K562 (cell line): ENCODE data around the gene PPP1R15A. TPM values are rescaled to one million over a fixed set of nuclear protein-coding genes. Genes with fewer than 3 reads are reported as not detected.
A peak's percentile ranks its signal among the peaks of the same experiment; 100 is the strongest.

Experiments used
- ARID2 ChIP-seq: fragments of 450-650 bp; IDR thresholded peaks from 2 replicates; pipeline ENCODE4 v1.6.1; 2017; ENCODE audit warnings: antibody characterized with exemption, mild to moderate bottlenecking
- BRD9 ChIP-seq: fragments of 450-650 bp; IDR thresholded peaks from 2 replicates; pipeline ENCODE4 v1.6.1; 2018; ENCODE audit warnings: low read depth; ENCODE audit not compliant: partially characterized antibody
- CBX2 ChIP-seq: fragments of 200-600 bp; sonication (generic); IDR thresholded peaks from one replicate; pipeline ENCODE4 v1.6.1; 2012; ENCODE audit warnings: mild to moderate bottlenecking, low read length, inconsistent platforms; ENCODE audit not compliant: insufficient read depth, poor library complexity, severe bottlenecking
- CBX5 ChIP-seq: IDR thresholded peaks from 2 replicates; pipeline ENCODE4 v1.6.1; 2014; ENCODE audit warnings: low read depth, borderline replicate concordance
- DLX4 ChIP-seq: fragments of 250-450 bp; sonication (Bioruptor Pico); IDR thresholded peaks from 2 replicates; pipeline ENCODE4 v1.6.1; 2021; ENCODE audit warnings: mild to moderate bottlenecking
- GABPA ChIP-seq: fragments of 200-800 bp; sonication (Bioruptor generic); conservative IDR thresholded peaks from 2 replicates; pipeline ENCODE4 v1.6.1; 2016; ENCODE audit warnings: low read depth, missing genetic modification characterization, missing compliant biosample characterization
- HNRNPH1 ChIP-seq: fragments of 200-400 bp; formaldehyde crosslinking; optimal IDR thresholded peaks from 2 replicates; pipeline ENCODE3; 2017; ENCODE audit warnings: low read depth, mild to moderate bottlenecking, low read length, moderate library complexity
- JUN ChIP-seq, 2 experiments: sonication (generic) in 1 of 2; formaldehyde crosslinking in 1 of 2; IDR thresholded peaks; 2 replicates each; pipeline versions ENCODE4 v1.6.1 to v1.8.0; 2012 to 2022; ENCODE audit warnings: borderline replicate concordance in 2 of 2, mild to moderate bottlenecking in 2 of 2, improper control_type of control experiment in 1 of 2, low read depth in 1 of 2, low read length in 1 of 2, missing genetic modification reagents in 1 of 2
- LCOR ChIP-seq: sonication (generic); formaldehyde crosslinking; IDR thresholded peaks from 2 replicates; pipeline ENCODE4 v1.8.0; 2022; ENCODE audit warnings: mild to moderate bottlenecking, missing genetic modification reagents
- MTA1 ChIP-seq: fragments of 450-650 bp; IDR thresholded peaks from 2 replicates; pipeline ENCODE4 v1.6.1; 2017; ENCODE audit warnings: borderline replicate concordance
- MXI1 ChIP-seq: IDR thresholded peaks from 2 replicates; pipeline ENCODE4 v1.6.1; 2011; ENCODE audit warnings: low read depth, mild to moderate bottlenecking, improper control_type of control experiment, low read length
- NUFIP1 ChIP-seq: fragments of 450-650 bp; IDR thresholded peaks from 2 replicates; pipeline ENCODE4 v1.6.1; 2018; ENCODE audit not compliant: partially characterized antibody
- POLR2AphosphoS5 ChIP-seq: IDR thresholded peaks from 2 replicates; pipeline ENCODE4 v1.6.1; 2011; ENCODE audit warnings: mild to moderate bottlenecking, low read depth, low read length, moderate library complexity; ENCODE audit not compliant: control insufficient read depth, insufficient read depth
- RBM22 ChIP-seq: fragments of 200-400 bp; formaldehyde crosslinking; IDR thresholded peaks from 2 replicates; pipeline ENCODE4 v1.6.1; 2018; ENCODE audit warnings: low read length, low read depth; ENCODE audit not compliant: poor library complexity, severe bottlenecking
- RFX5 ChIP-seq: IDR thresholded peaks from 2 replicates; pipeline ENCODE4 v1.6.1; 2011; ENCODE audit warnings: low read depth, mild to moderate bottlenecking, improper control_type of control experiment, low read length
- SMARCE1 ChIP-seq: fragments of 450-650 bp; IDR thresholded peaks from 2 replicates; pipeline ENCODE4 v1.7.1; 2016; ENCODE audit warnings: mild to moderate bottlenecking
- TAL1 ChIP-seq: fragments of 450-650 bp; IDR thresholded peaks from 2 replicates; pipeline ENCODE4 v1.6.1; 2016; ENCODE audit warnings: mild to moderate bottlenecking
- TEAD1 ChIP-seq, 2 experiments: fragments of 450-650 bp in 1 of 2; sonication (generic) in 1 of 2; formaldehyde crosslinking; IDR thresholded peaks; 2 replicates each; pipeline versions ENCODE4 v1.4.0 to v1.8.0; 2020 to 2022; ENCODE audit warnings: mild to moderate bottlenecking in 2 of 2, missing genetic modification reagents in 1 of 2
- ZKSCAN8 ChIP-seq: fragments of 200-800 bp; sonication (Bioruptor generic); IDR thresholded peaks from 2 replicates; pipeline ENCODE4 v1.6.1; 2016; ENCODE audit warnings: missing genetic modification characterization, missing compliant biosample characterization
- ZNF133 ChIP-seq: fragments of 250-450 bp; sonication (Bioruptor Pico); IDR thresholded peaks from 2 replicates; pipeline ENCODE4 v1.4.0; 2020; ENCODE audit warnings: mild to moderate bottlenecking
- polyA plus RNA-seq, 8 experiments: library from polyadenylated mRNA; depleted of rRNA in 4 of 8; stranded (reverse) in 5 of 8; unstranded in 3 of 8; fragments of >200 nt; fragmentation: Nextera tagmentation in 2 of 8; fragmentation: Illumina TruSeq in 1 of 8; extraction: Ambion mirVana in 2 of 8; extraction: Trizol in 1 of 8; gene quantifications; 2 replicates each; pipeline versions ENCODE4 v1.2.1 to v1.2.3, GENCODE V29; 2011 to 2014; ENCODE audit warnings: inconsistent platforms in 1 of 8, missing spikeins in 1 of 8
- total RNA-seq, 7 experiments: library from RNA; depleted of rRNA in 6 of 7; stranded (reverse); fragments of >200 nt in 6 of 7; fragmentation: Illumina TruSeq in 2 of 7; extraction: Trizol in 2 of 7; gene quantifications; 2 replicates each; pipeline versions ENCODE4 v1.2.1 to v1.2.3, GENCODE V29; 2011 to 2021; ENCODE audit warnings: low replicate concordance in 1 of 7
- TF ChIP-seq, protein P1 (sequence below): sonication (generic); formaldehyde crosslinking; IDR thresholded peaks from 2 replicates; pipeline ENCODE4 v1.9.0; 2022; ENCODE audit warnings: mild to moderate bottlenecking, missing genetic modification reagents
- TF ChIP-seq, protein P2 (sequence below): sonication (generic); IDR thresholded peaks from 2 replicates; pipeline ENCODE4 v1.6.1; 2016

The PPP1R15A gene
- total and polyA plus RNA-seq, 9 of the 15 experiments (the other 6 are each of a cell fraction or from before 2014, with no cell fraction given), result 0.42 to 73.7 (median 44.0) TPM

DNA sequence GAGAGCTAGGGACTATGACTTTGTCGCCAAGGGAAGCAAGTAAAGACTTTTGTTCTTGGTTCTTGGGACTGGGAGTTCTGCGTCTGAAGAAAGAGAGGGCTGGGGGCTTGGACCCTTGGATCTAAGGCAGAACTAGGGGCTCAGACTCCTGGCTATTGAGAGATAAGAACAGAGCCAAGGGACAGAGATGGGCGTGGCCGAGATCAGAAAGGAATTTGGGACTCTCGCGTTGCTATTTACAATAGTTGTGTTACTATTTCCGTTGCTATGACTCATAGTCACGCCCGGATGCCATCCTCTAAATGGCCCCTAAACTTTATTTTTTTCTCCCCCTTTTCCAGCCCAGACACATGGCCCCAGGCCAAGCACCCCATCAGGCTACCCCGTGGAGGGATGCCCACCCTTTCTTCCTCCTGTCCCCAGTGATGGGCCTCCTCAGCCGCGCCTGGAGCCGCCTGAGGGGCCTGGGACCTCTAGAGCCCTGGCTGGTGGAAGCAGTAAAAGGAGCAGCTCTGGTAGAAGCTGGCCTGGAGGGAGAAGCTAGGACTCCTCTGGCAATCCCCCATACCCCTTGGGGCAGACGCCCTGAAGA lies 759 bp downstream of the PPP1R15A start (continued):
- TF ChIP-seq JUN (IDR thresholded peaks at IDR 0.05; ENCODE audit: borderline replicate concordance, low read depth, low read length) (peak; percentile 83), JUN (CRISPR knock-in tag; IDR thresholded peaks at IDR 0.05; ENCODE audit: borderline replicate concordance) (peak; percentile 55; the same call in 1 of the 2 replicates), ZKSCAN8 (0 out of 2 replicates have a peak, but pooled peaks have one; percentile 5), BRD9 (peak; percentile 27), CBX2 (no peak), HNRNPH1 (no peak), CBX5 (no peak), ARID2 (no peak), MTA1 (no peak), ZNF133 (CRISPR knock-in tag) (no peak), TEAD1 (CRISPR knock-in tag; IDR thresholded peaks at IDR 0.05) (peak; percentile 18 to 19; a peak in 3 of 4 replicates), NUFIP1 (no peak), DLX4 (CRISPR knock-in tag) (no peak), GABPA (tag) (0 out of 2 replicates have a peak, but pooled peaks have one; percentile 37), POLR2AphosphoS5 (no peak; the same call in 1 of the 2 replicates), RFX5 (0 out of 2 replicates have a peak, but pooled peaks have one; percentile 9), LCOR (CRISPR knock-in tag) (no peak), MXI1 (no peak; the same call in 1 of the 2 replicates), SMARCE1 (no peak), RBM22 (no peak), TAL1 (peak; percentile 43)
- TF ChIP-seq, protein P1, sequence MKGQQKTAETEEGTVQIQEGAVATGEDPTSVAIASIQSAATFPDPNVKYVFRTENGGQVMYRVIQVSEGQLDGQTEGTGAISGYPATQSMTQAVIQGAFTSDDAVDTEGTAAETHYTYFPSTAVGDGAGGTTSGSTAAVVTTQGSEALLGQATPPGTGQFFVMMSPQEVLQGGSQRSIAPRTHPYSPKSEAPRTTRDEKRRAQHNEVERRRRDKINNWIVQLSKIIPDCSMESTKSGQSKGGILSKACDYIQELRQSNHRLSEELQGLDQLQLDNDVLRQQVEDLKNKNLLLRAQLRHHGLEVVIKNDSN (CRISPR knock-in tag), result peak; percentile 4; the same call in 1 of the 2 replicates
- TF ChIP-seq, protein P2, sequence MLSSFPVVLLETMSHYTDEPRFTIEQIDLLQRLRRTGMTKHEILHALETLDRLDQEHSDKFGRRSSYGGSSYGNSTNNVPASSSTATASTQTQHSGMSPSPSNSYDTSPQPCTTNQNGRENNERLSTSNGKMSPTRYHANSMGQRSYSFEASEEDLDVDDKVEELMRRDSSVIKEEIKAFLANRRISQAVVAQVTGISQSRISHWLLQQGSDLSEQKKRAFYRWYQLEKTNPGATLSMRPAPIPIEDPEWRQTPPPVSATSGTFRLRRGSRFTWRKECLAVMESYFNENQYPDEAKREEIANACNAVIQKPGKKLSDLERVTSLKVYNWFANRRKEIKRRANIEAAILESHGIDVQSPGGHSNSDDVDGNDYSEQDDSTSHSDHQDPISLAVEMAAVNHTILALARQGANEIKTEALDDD, result no peak
